Fibroblast of skin of abdomen (primary cell): ENCODE measurements around the gene TBRG1. TPM values are rescaled to one million over a fixed set of nuclear protein-coding genes. Genes with fewer than 3 reads are reported as not detected.
"Not testable (repeated sequence)": the region's sequence is repeated elsewhere in the genome, so short reads cannot be mapped to it uniquely, and the experiment has no call there.

Experiments
- DNase-seq: peaks from one replicate; pipeline ENCODE4 v3.0.0-alpha.2; 2013
- polyA plus RNA-seq, 2 experiments: library from polyadenylated mRNA; unstranded; fragments of 120-200 nt; gene quantifications; one replicate each; pipeline ENCODE4 v1.2.1, GENCODE V29; 2013; ENCODE audit not compliant: insufficient read length in 2 of 2

The TBRG1 gene
- polyA plus RNA-seq (2013, experiment 1 of 2; ENCODE audit: insufficient read length), result 25.8 TPM
- polyA plus RNA-seq (2013, experiment 2 of 2; ENCODE audit: insufficient read length), result 25.2 TPM

GRCh38 chr11:124622531-124623451 lies at the start of gene TBRG1:
TSS of gene TBRG1 (plus strand) at chr11:124622864. CDS start at chr11:124623084, 220 bp downstream.
- DNase-seq, result peak; percentile 93

- no peak for DNase-seq
Measured at GRCh38 chr11:124577716-124578427, 44.8 kb upstream of the TBRG1 start.

GRCh38 chr11:124578761-124579160 lies 43.9 kb upstream of the TBRG1 start:
- DNase-seq, result no peak

DNA sequence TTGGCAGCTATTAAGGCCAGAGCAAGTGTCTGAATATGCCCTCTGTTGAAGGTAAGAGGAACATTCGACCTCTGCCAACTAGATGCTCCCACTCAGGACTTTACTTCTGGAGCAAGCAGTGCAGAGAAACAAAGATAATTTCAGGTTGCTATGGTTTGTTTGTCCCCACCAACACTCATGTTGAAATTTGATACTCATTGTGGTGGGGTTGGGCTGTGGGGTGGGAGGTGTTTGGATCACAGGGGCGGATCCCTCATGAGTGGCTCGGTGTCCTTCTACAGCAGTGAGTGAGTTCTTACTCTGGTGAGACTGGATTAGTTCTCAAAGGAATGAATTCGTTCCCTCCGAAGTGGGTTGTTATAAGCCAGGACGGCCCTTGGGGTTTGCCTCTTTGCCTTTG lies 40.8 kb upstream of the TBRG1 start:
- DNase-seq, result no peak

DNA sequence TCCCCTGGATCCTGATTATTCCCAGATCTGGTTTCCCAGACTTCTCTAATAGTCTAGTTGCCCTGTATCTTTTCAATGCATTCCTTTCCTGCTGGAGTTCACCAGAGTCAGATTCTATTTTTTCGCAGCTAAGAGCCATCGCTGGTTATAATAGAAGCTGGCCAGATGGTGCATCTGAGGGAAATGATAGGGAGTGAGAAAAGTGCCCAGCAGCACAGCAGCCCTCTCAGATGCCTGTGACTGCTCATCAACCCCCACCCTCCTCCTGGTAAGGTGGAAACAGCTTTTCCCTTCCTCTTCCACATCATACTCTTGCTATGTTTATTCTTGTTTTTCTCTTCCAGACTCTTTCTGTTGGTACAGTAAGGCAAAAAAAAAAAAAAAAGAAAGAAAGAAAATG lies 40.1 kb upstream of the TBRG1 start:
- DNase-seq, result no peak

GRCh38 chr11:124583781-124584180 lies 38.9 kb upstream of the TBRG1 start:
- DNase-seq, result no peak

GRCh38 chr11:124584681-124585372 lies 37.8 kb upstream of the TBRG1 start:
- no peak for DNase-seq

DNA sequence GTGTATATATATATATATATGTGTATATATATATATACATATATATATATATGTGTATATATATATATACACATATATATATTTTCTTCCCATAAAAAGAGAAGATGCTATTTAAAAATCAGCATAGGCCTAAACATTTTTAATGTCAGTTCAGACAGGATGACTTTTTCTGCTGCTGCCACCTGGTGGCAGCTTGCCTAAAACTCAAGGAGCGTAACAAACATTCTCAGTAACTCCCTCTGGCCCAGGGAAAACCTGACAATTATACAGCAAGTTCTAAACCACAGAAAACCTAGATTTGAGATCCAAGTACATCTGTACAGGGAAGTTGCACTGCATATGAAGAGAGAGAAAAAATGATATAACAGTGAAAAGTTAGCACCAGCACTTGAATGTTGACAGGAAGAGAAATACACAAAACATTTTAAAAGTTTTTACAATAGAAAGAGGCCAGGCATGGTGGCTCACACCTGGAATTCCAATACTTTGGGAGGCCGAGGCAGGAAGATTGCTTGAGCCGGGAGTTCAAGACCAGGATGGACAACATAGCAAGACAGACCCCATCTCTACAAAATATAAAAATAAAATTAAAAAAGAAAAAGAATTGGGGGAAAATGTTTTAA lies 36.3 kb upstream of the TBRG1 start:
- peak; percentile 58 for DNase-seq

- DNase-seq, result no peak
Measured at GRCh38 chr11:124591430-124591829, 31.2 kb upstream of the TBRG1 start.

- no peak for DNase-seq
Measured at GRCh38 chr11:124592627-124593026, 30.0 kb upstream of the TBRG1 start.

GRCh38 chr11:124595302-124595701 lies 27.4 kb upstream of the TBRG1 start:
- no peak for DNase-seq

GRCh38 chr11:124597626-124598025 lies 25.0 kb upstream of the TBRG1 start:
- no peak for DNase-seq

GRCh38 chr11:124600621-124601320 lies 21.9 kb upstream of the TBRG1 start:
- no peak for DNase-seq

DNA sequence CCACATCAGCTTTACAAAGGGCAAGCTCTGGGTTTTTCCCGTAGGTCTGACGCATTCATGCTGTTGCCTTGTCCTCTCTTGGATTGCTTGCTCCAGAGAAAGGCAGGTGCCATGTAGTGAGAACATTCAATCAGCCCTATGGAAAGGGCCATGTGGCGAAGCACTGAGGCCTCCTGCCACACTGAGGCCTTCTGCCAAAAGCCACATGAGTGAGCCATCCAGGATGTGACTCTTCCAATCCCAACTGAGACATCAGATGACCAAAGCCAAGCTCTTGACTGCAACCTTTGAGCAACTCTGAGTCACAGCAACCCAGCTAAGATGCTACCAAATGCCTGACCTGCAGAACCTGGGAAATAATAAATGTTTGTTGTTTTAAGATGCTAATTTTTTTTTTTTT lies 20.5 kb upstream of the TBRG1 start:
- no peak for DNase-seq

GRCh38 chr11:124602723-124603122 lies 19.9 kb upstream of the TBRG1 start:
- not testable (repeated sequence) for DNase-seq

DNA sequence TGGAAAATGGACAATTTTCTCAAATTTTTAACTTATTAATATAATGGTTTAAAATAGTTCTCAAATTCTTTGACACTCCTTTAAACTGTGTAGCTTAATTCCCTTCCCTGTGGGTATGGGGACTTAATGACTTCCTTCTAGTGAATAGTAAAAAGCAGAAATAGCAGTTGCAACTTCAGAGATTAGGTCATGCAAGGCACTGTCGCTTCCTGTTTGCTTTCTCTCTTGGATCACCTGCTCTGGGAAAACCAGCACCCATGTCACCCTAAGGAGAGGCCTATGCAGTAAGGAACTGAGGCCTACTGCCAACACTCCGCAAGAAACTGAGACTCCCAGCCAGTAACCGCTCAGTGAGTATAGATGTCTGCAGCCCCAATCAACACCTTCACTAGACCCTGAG lies 16.9 kb upstream of the TBRG1 start:
- DNase-seq, result no peak

- peak; percentile 31 for DNase-seq
Measured at GRCh38 chr11:124608147-124608546, 14.5 kb upstream of the TBRG1 start.

- no peak for DNase-seq
Measured at GRCh38 chr11:124610295-124610694, 12.4 kb upstream of the TBRG1 start.

DNA sequence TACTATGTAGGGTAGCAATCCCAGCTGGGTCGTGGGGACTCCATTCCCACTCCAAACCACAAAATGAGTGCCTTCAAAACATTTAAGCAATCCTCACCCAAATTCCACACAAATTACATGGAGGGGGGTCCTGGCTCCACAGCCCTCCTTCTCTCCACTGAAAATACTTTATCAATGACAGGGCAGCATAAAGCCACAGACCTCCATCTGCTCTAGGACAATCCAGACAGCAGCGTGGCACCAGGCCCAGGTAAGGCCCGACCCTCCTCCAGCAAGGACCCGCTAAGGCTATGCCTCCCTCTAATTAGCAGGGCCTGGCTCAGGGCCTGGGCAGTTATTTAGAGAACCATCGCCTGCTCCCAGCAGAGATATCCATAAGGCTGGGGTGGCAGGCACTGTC lies 11.6 kb upstream of the TBRG1 start, which contains the start of gene PANX3:
TSS of gene PANX3 (plus strand) at position 365 of the 400 bp plus-strand sequence. CDS start 129 bp downstream, outside the sequence.
- DNase-seq, result peak; percentile 69

GRCh38 chr11:124612045-124612444 lies 10.6 kb upstream of the TBRG1 start:
- DNase-seq, result no peak

DNA sequence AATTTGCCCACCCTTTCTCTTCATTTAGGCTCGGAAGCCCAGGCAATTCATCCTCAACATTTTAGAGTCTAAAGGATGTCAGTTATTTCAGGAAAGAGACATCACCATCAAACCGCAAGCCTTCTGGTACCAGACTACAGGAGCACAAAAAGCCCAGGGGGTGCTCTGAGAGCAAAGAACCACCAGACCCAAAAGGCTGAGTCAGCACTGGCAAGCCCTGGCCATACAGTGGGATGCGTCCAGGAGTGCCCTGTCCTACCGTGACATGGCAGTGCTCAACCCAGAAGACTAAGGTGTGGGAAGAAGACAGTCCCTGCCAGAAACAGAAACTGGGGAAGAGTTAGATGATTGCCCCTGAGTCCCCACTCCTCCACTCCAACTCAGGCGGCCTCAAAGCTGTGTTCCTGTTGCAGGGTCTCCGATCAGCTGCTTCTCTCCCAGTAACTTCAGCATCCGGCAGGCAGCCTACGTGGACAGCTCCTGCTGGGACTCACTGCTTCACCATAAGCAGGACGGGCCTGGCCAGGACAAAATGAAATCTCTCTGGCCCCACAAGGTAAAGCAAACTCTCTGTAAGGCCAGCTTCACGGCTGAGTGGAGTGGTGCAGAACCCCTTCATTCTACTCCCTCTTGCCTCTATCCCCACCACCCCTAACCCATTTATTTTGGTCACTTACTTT lies 10.0 kb upstream of the TBRG1 start:
- DNase-seq, result no peak
